HepG2 (cell line): ENCODE measurements around the gene TBC1D14. TPM values are rescaled to one million over a fixed set of nuclear protein-coding genes. Genes with fewer than 3 reads are reported as not detected.

Experiments used
- ATAC-seq: fragments of 200-7000 bp; cut with Tn5 transposase; 3 replicates; pipeline ENCODE4 v1.9.1; 2020; ENCODE audit warnings: mild to moderate bottlenecking, moderate library complexity
- BruUV-seq: library from RNA; stranded (reverse); fragments of 400-500 nt; replicated peaks from 2 replicates; lab custom pipeline; 2021; lab: Mats Ljungman, UMichigan
- CTCF ChIA-PET: fragments of 300-600 bp; formaldehyde crosslinking; extraction: SDS; loops from one replicate; lab custom pipeline; 2021; ENCODE audit warnings: low total read pairs, inconsistent platforms, low intra/inter-chr PET ratio; lab: Yijun Ruan, JAX
- POLR2A ChIA-PET: fragments of 350-600 bp; sonication (Branson Sonifier 250); formaldehyde crosslinking; loops from one replicate; lab custom pipeline; 2020; ENCODE audit warnings: antibody characterized with exemption, inconsistent platforms; lab: Yijun Ruan, JAX
- DNase-seq: peaks from one replicate; pipeline ENCODE4 v3.0.0-alpha.2; 2015; ENCODE audit warnings: low spot score
- FAIRE-seq: peaks from 3 replicates; lab custom pipeline; 2011; peaks lifted over from hg19 to GRCh38; lab: Jason Lieb, UNC
- H2AFZ ChIP-seq: one replicate; pipeline ENCODE4 v1.6.1; 2011; ENCODE audit warnings: low read length, inconsistent platforms
- H3K27ac ChIP-seq: fragments of 300-600 bp; 3 replicates; pipeline ENCODE4 v1.8.0; 2011; ENCODE audit warnings: mixed run types, mild to moderate bottlenecking, mixed read lengths, low read length, inconsistent platforms; ENCODE audit not compliant: insufficient read depth; ENCODE audit errors: extremely low read length
- H3K27me3 ChIP-seq, 2 experiments: fragments of 200-600 bp in 1 of 2; 2 replicates in 1 of 2; 3 replicates in 1 of 2; pipeline versions ENCODE4 v1.6.0 to v1.8.0; 2011; ENCODE audit warnings: low read length in 2 of 2, mild to moderate bottlenecking in 2 of 2, moderate library complexity in 2 of 2, inconsistent platforms in 1 of 2; ENCODE audit not compliant: insufficient read depth in 2 of 2, control insufficient read depth in 1 of 2
- H3K36me3 ChIP-seq, 2 experiments: fragments of 200-600 bp in 1 of 2; replicated peaks in 1 of 2; 2 replicates in 1 of 2; 3 replicates in 1 of 2; pipeline versions ENCODE4 v1.5.1 to v1.8.0; 2011; ENCODE audit warnings: low read length in 2 of 2, inconsistent platforms in 1 of 2; ENCODE audit not compliant: insufficient read depth in 2 of 2, control insufficient read depth in 1 of 2
- H3K4me1 ChIP-seq: 2 replicates; pipeline ENCODE4 v1.5.1; 2012; ENCODE audit warnings: low read length, inconsistent platforms; ENCODE audit not compliant: insufficient read depth
- H3K4me2 ChIP-seq: 2 replicates; pipeline ENCODE4 v1.6.0; 2011; ENCODE audit warnings: low read depth, low read length, inconsistent platforms
- H3K4me3 ChIP-seq, 3 experiments: fragments of 200-600 bp in 1 of 3; sonication (generic), shearing (Covaris generic) in 1 of 3; replicated peaks in 1 of 3; 2 replicates each; pipeline ENCODE4 v1.5.1; 2011 to 2016; ENCODE audit warnings: low read length in 3 of 3, inconsistent platforms in 2 of 3, low read depth in 2 of 3, mild to moderate bottlenecking in 2 of 3, control low read depth in 1 of 3, mixed read lengths in 1 of 3; ENCODE audit not compliant: insufficient read depth in 1 of 3
- H3K79me2 ChIP-seq: one replicate; pipeline ENCODE4 v1.6.1; 2011; ENCODE audit warnings: low read length, inconsistent platforms; ENCODE audit not compliant: insufficient read depth
- H3K9ac ChIP-seq: 2 replicates; pipeline ENCODE4 v1.6.0; 2011; ENCODE audit warnings: mild to moderate bottlenecking, low read depth, low read length, inconsistent platforms; ENCODE audit not compliant: insufficient read depth
- H3K9me3 ChIP-seq: 2 replicates; pipeline ENCODE4 v1.5.1; 2012; ENCODE audit warnings: mild to moderate bottlenecking, low read length
- H4K20me1 ChIP-seq: 2 replicates; pipeline ENCODE4 v1.6.0; 2011; ENCODE audit warnings: inconsistent platforms, mild to moderate bottlenecking, low read length, moderate library complexity; ENCODE audit not compliant: insufficient read depth
- E2F5 ChIP-seq: sonication (generic); formaldehyde crosslinking; conservative IDR thresholded peaks from 2 replicates; pipeline ENCODE4 v1.4.0; 2020; ENCODE audit warnings: missing genetic modification reagents
- ELF3 ChIP-seq: IDR thresholded peaks from 2 replicates; pipeline ENCODE4 v1.6.1; 2016; ENCODE audit warnings: missing genetic modification reagents, missing compliant biosample characterization
- HMGXB3 ChIP-seq: sonication (generic); formaldehyde crosslinking; IDR thresholded peaks from 2 replicates; pipeline ENCODE4 v1.4.0; 2020; ENCODE audit warnings: missing genetic modification reagents, borderline replicate concordance
- PAF1 ChIP-seq: IDR thresholded peaks from 2 replicates; pipeline ENCODE4 v1.6.1; 2016; ENCODE audit warnings: missing genetic modification reagents, missing compliant biosample characterization
- RAD21 ChIP-seq: fragments of 450-650 bp; formaldehyde crosslinking; IDR thresholded peaks from 2 replicates; pipeline ENCODE4 v1.5.0; 2020; ENCODE audit warnings: mild to moderate bottlenecking
- SMAD1 ChIP-seq: sonication (generic); formaldehyde crosslinking; IDR thresholded peaks from 2 replicates; pipeline ENCODE4 v1.4.0; 2020; ENCODE audit warnings: missing genetic modification reagents, low read depth, mild to moderate bottlenecking, borderline replicate concordance
- SMAD3 ChIP-seq: sonication (generic); formaldehyde crosslinking; IDR thresholded peaks from 2 replicates; pipeline ENCODE4 v1.4.0; 2020; ENCODE audit warnings: missing genetic modification reagents
- TCF12 ChIP-seq, 2 experiments: fragments of 450-650 bp in 1 of 2; sonication (generic) in 1 of 2; formaldehyde crosslinking in 1 of 2; IDR thresholded peaks; 2 replicates each; pipeline versions ENCODE4 v1.6.1 to v1.8.0; 2017 to 2022; ENCODE audit warnings: antibody characterized with exemption in 1 of 2, mild to moderate bottlenecking in 1 of 2, missing genetic modification reagents in 1 of 2, moderate library complexity in 1 of 2
- ZNF124 ChIP-seq: sonication (generic); formaldehyde crosslinking; IDR thresholded peaks from 2 replicates; pipeline ENCODE4 v1.4.0; 2020; ENCODE audit warnings: missing genetic modification reagents
- ZNF143 ChIP-seq: sonication (generic); formaldehyde crosslinking; IDR thresholded peaks from 2 replicates; pipeline ENCODE4 v1.4.0; 2020; ENCODE audit warnings: missing genetic modification reagents
- ZNF879 ChIP-seq: sonication (generic); formaldehyde crosslinking; IDR thresholded peaks from 2 replicates; pipeline ENCODE4 v1.8.1; 2023; ENCODE audit warnings: missing genetic modification reagents
- WGBS: methylation state at CpG from one replicate; pipeline ENCODE4 v1.1.6; 2017; ENCODE audit warnings: low lambda C conversion rate; 5-methylcytosine and 5-hydroxymethylcytosine counted together
- in situ Hi-C: cut with HindIII; loops from 2 replicates; pipeline ENCODE4 v1.10.0; 2017; ENCODE audit warnings: low pct_unique_long_range_greater_than_20kb; ENCODE audit not compliant: extremely low pct_ligation_motif_present
- intact Hi-C: fragments of 100-400 bp; cut with micrococcal nuclease; formaldehyde crosslinking; loops from one replicate; pipeline ENCODE4 v1.10.0; 2022; ENCODE audit not compliant: unreplicated experiment
- polyA plus RNA-seq, 8 experiments: library from polyadenylated mRNA; depleted of rRNA in 3 of 8; stranded (reverse) in 7 of 8; unstranded in 1 of 8; fragments of >200 nt; fragmentation: Illumina TruSeq in 4 of 8; extraction: Trizol in 4 of 8; gene quantifications; 2 replicates each; pipeline versions ENCODE4 v1.2.1 to v1.2.3, GENCODE V29; 2011 to 2016; ENCODE audit warnings: low read depth in 4 of 8, missing spikeins in 1 of 8, mixed read lengths in 1 of 8; ENCODE audit not compliant: insufficient read depth in 1 of 8
- total RNA-seq, 5 experiments: library from RNA; depleted of rRNA; stranded (reverse); fragments of >200 nt; fragmentation: Illumina TruSeq; extraction: Trizol; gene quantifications; 2 replicates each; pipeline ENCODE4 v1.2.3, GENCODE V29; 2016; ENCODE audit warnings: low read depth in 1 of 5

The TBC1D14 gene
- total and polyA plus RNA-seq, 2 of the 13 experiments (the other 11 are each of a cell fraction or from before 2014, with no cell fraction given) = 29.5 to 46.5 TPM

- TF ChIP-seq HMGXB3 (no peak), ZNF143 (CRISPR knock-in tag) (no peak)
Observed at GRCh38 chr4:6988016-6988715, 78.5 kb downstream of the TBC1D14 start (continued).

- BruUV-seq = no TSS peak
- H3K9me3 ChIP-seq = no peaks in the 10 kb centered on the region
- ChIA-PET POLR2A (no interaction called here), CTCF (no interaction called here)
- DNase-seq (no peak), FAIRE-seq (no peak), ATAC-seq (no peak)
- H3K4me2 ChIP-seq = no peak overlapping the region
- no peak overlapping the region for H3K27ac ChIP-seq
- H3K27me3 ChIP-seq = no peaks in the 10 kb centered on the region; a peak in 1 of 5 replicates
- H3K36me3 ChIP-seq = peaks cover 1 to 35% of the 10 kb centered on the region in 2 experiments; a peak in 3 of 5 replicates
- no peak overlapping the region for H3K4me3 ChIP-seq
- H2AFZ ChIP-seq = no peak overlapping the region
- H4K20me1 ChIP-seq = peaks cover 39% of the 10 kb centered on the region
- peaks cover 73% of the 10 kb centered on the region for H3K79me2 ChIP-seq
- intact Hi-C loops = loop anchor here (5.0 kb wide), 1 partner anchor 78 kb away; the partner anchor contains the start of gene GRPEL1
- in situ Hi-C loops = no loop called here
- no peak overlapping the region for H3K9ac ChIP-seq
- peaks cover 41% of the 10 kb centered on the region for H3K4me1 ChIP-seq
- whole genome bisulfite sequencing = 92% methylated on average over 10 of the region's 10 CpGs
- TF ChIP-seq TCF12 (IDR thresholded peaks at IDR 0.05) (no peak), TCF12 (CRISPR knock-in tag; IDR thresholded peaks at IDR 0.05) (no peak), PAF1 (CRISPR knock-in tag) (no peak), ZNF124 (CRISPR knock-in tag) (no peak), ELF3 (no peak), RAD21 (no peak), ZNF879 (no peak), E2F5 (CRISPR knock-in tag) (no peak), SMAD1 (CRISPR knock-in tag) (no peak), SMAD3 (no peak)
Observed at GRCh38 chr4:6989331-6989923, 79.8 kb downstream of the TBC1D14 start.
